ENCODE data around the gene THAP5. TPM values are rescaled to one million over a fixed set of nuclear protein-coding genes. Genes with fewer than 3 reads are reported as not detected.

Gene THAP5
- total RNA-seq, 1 donor from 2014 or later = 25.9 TPM

- no peak for DNase-seq (ENCODE audit: low spot score in 2 of 2, unreplicated experiment in 2 of 2)
- no peak overlapping the region for H3K27ac Mint-ChIP-seq
- H3K27me3 Mint-ChIP-seq (ENCODE audit: low read depth) = no peaks in the 10 kb centered on the region
- no peak for TF ChIP-seq CTCF (IDR thresholded peaks at IDR 0.05; ENCODE audit: unreplicated experiment)
- H3K4me1 Mint-ChIP-seq = peaks cover 29% of the 10 kb centered on the region
- H3K4me3 Mint-ChIP-seq = no peak overlapping the region
- H3K9me3 Mint-ChIP-seq = peaks cover 8% of the 10 kb centered on the region
- peaks cover 29% of the 10 kb centered on the region for H3K36me3 Mint-ChIP-seq
Observed at GRCh38 chr7:108575156-108575555, 5.7 kb upstream of the THAP5 start.

GRCh38 chr7:108572480-108572879 is 3.0 kb upstream of the THAP5 start:
- Mint-ChIP-seq H3K27me3 (ENCODE audit: low read depth) (no peaks in the 10 kb centered on the region), H3K4me3 (no peak overlapping the region), H3K36me3 (peaks cover 14% of the 10 kb centered on the region), H3K4me1 (peaks cover 46% of the 10 kb centered on the region), H3K9me3 (no peaks in the 10 kb centered on the region), H3K27ac (no peak overlapping the region)
- no peak for DNase-seq (ENCODE audit: low spot score in 2 of 2, unreplicated experiment in 2 of 2)
- TF ChIP-seq CTCF (IDR thresholded peaks at IDR 0.05; ENCODE audit: unreplicated experiment) = no peak

GRCh38 chr7:108570146-108570755 is 745 bp upstream of the THAP5 start:
- TF ChIP-seq CTCF (IDR thresholded peaks at IDR 0.05; ENCODE audit: unreplicated experiment) = no peak
- no peak for DNase-seq (ENCODE audit: low spot score in 2 of 2, unreplicated experiment in 2 of 2)
- H3K4me1 Mint-ChIP-seq = peaks cover 39% of the 10 kb centered on the region
- peak overlapping the region; percentile 99 for H3K27ac Mint-ChIP-seq
- H3K4me3 Mint-ChIP-seq = peak overlapping the region; percentile 95
- peaks cover 3% of the 10 kb centered on the region for H3K9me3 Mint-ChIP-seq
- H3K27me3 Mint-ChIP-seq (ENCODE audit: low read depth) = no peaks in the 10 kb centered on the region
- peaks cover 13% of the 10 kb centered on the region for H3K36me3 Mint-ChIP-seq

GRCh38 chr7:108568801-108569380 is 615 bp downstream of the THAP5 start:
- Mint-ChIP-seq H3K9me3 (peaks cover 7% of the 10 kb centered on the region), H3K27ac (peak overlapping the region; percentile 99), H3K4me1 (peaks cover 35% of the 10 kb centered on the region), H3K27me3 (ENCODE audit: low read depth) (no peaks in the 10 kb centered on the region), H3K36me3 (peaks cover 25% of the 10 kb centered on the region), H3K4me3 (peak overlapping the region; percentile 95)
- TF ChIP-seq CTCF (IDR thresholded peaks at IDR 0.05; ENCODE audit: unreplicated experiment) = no peak
- no peak for DNase-seq (ENCODE audit: low spot score in 2 of 2, unreplicated experiment in 2 of 2)

GRCh38 chr7:108565987-108566386 is 3.5 kb downstream of the THAP5 start:
- Mint-ChIP-seq H3K9me3 (peaks cover 18% of the 10 kb centered on the region), H3K4me3 (no peak overlapping the region), H3K27me3 (ENCODE audit: low read depth) (no peaks in the 10 kb centered on the region), H3K27ac (no peak overlapping the region), H3K4me1 (peaks cover 26% of the 10 kb centered on the region), H3K36me3 (peaks cover 31% of the 10 kb centered on the region)
- no peak for DNase-seq (ENCODE audit: low spot score in 2 of 2, unreplicated experiment in 2 of 2)
- TF ChIP-seq CTCF (IDR thresholded peaks at IDR 0.05; ENCODE audit: unreplicated experiment) = no peak

All from mesothelial cell of epicardium (in vitro differentiated cells).